BJ (cell line): Measurements from ENCODE around the gene MROH8. TPM values are rescaled to one million over a fixed set of nuclear protein-coding genes. Genes with fewer than 3 reads are reported as not detected.

Experiments
- CTCF ChIA-PET: fragments of 350-600 bp; formaldehyde crosslinking; extraction: SDS; loops from one replicate; lab custom pipeline; 2021; ENCODE audit warnings: antibody characterized with exemption, inconsistent platforms; lab: Yijun Ruan, JAX
- POLR2A ChIA-PET: fragments of 300-600 bp; sonication (Branson Sonifier 250); formaldehyde crosslinking; extraction: SDS; loops from one replicate; lab custom pipeline; 2021; ENCODE audit warnings: antibody characterized with exemption; lab: Charles Lee
- DNase-seq: peaks from one replicate; pipeline ENCODE4 v3.0.0-alpha.2; 2011; ENCODE audit warnings: low read depth
- H3K27me3 ChIP-seq: 2 replicates; pipeline ENCODE4 v1.6.0; 2011; ENCODE audit warnings: low read length; ENCODE audit not compliant: control insufficient read depth, insufficient read depth
- H3K36me3 ChIP-seq: 2 replicates; pipeline ENCODE4 v1.5.1; 2011; ENCODE audit warnings: low read length; ENCODE audit not compliant: control insufficient read depth, insufficient read depth
- H3K4me3 ChIP-seq: 2 replicates; pipeline ENCODE4 v1.5.1; 2011; ENCODE audit warnings: low read depth, mild to moderate bottlenecking, control low read depth, low read length
- polyA plus RNA-seq: library from polyadenylated mRNA; depleted of rRNA; stranded (reverse); fragments of >200 nt; gene quantifications from 2 replicates; pipeline ENCODE4 v1.2.3, GENCODE V29; 2011
- TF ChIP-seq, protein P1 (sequence below): IDR thresholded peaks from 2 replicates; pipeline ENCODE4 v1.5.1; 2011; ENCODE audit warnings: low read depth, mild to moderate bottlenecking, control low read depth, inconsistent platforms, low read length, moderate library complexity; ENCODE audit not compliant: insufficient read depth

MROH8 gene
- polyA plus RNA-seq, 1 experiment = 2.4 TPM

DNA sequence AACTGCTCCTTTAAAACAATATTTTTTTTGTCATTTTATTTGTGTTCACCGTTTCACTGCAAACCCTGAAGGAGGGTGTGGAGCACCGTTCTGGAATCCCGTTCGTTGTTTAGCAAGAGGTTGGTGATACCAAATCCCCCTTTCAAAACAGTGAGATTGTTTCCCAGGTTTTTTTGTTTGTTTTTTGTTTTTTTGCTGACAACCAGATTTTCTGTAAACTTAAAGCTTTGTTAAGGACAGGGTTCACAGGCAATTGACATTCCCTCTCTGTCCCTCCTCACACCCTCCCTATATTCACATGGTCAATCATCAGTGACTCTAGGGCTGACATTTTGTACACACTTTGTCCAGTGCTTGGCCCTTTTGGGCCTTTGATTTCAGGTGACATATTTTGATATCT is 21.0 kb upstream of the MROH8 start:
- H3K36me3 ChIP-seq = peaks cover 14% of the 10 kb centered on the region
- POLR2A ChIA-PET = no interaction called here

DNA sequence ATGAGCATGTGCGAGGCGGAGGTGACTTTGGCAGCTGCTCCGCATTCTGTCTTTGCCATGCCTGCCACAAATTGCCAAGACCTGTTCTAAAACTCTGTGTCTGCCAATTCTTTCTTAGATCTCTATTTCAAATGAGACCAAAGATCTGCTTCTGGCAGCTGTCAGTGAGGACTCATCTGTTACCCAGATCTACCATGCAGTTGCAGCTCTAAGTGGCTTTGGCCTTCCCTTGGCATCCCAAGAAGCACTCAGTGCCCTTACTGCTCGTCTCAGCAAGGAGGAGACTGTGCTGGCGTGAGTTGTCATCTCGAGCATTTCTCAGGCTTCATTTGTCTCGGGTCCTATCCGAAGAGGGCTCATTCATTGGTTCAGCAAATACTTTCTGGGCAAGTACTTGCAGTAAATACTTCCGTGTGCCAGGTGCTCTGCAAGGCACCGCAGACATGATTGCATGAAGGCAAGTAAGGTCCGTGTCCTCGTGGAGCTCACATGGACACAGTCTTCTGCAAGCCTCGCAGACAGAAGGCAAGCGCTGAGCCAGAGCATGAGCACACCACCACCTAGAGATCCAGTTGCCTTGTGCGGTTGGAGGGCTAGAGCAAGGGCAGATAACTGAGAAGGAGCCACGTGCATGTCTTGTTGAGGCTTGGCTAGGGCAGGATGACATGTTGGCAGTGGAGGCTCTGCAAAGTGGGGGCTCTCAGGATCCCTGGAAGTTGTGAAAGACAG is 19.7 kb upstream of the MROH8 start:
- Histone ChIP-seq H3K27me3 (no peaks in the 10 kb centered on the region), H3K4me3 (no peak overlapping the region), H3K36me3 (peaks cover 7% of the 10 kb centered on the region)
- ChIA-PET POLR2A (no interaction called here), CTCF (no interaction called here)
- DNase-seq = no peak
- TF ChIP-seq, protein P1, sequence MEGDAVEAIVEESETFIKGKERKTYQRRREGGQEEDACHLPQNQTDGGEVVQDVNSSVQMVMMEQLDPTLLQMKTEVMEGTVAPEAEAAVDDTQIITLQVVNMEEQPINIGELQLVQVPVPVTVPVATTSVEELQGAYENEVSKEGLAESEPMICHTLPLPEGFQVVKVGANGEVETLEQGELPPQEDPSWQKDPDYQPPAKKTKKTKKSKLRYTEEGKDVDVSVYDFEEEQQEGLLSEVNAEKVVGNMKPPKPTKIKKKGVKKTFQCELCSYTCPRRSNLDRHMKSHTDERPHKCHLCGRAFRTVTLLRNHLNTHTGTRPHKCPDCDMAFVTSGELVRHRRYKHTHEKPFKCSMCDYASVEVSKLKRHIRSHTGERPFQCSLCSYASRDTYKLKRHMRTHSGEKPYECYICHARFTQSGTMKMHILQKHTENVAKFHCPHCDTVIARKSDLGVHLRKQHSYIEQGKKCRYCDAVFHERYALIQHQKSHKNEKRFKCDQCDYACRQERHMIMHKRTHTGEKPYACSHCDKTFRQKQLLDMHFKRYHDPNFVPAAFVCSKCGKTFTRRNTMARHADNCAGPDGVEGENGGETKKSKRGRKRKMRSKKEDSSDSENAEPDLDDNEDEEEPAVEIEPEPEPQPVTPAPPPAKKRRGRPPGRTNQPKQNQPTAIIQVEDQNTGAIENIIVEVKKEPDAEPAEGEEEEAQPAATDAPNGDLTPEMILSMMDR = no peak

More for the DNA sequence above, 21.0 kb upstream of the MROH8 start:
- TF ChIP-seq, protein P1 = no peak
- Histone ChIP-seq H3K4me3 (no peak overlapping the region), H3K27me3 (no peaks in the 10 kb centered on the region)
- DNase-seq = no peak
- CTCF ChIA-PET = interaction anchor here (1.4 to 2.4 kb wide), 3 partner anchors 8 to 184 kb away, joined by 3 to 10 read pairs (median 7); no protein-coding TSS in a partner anchor

DNA sequence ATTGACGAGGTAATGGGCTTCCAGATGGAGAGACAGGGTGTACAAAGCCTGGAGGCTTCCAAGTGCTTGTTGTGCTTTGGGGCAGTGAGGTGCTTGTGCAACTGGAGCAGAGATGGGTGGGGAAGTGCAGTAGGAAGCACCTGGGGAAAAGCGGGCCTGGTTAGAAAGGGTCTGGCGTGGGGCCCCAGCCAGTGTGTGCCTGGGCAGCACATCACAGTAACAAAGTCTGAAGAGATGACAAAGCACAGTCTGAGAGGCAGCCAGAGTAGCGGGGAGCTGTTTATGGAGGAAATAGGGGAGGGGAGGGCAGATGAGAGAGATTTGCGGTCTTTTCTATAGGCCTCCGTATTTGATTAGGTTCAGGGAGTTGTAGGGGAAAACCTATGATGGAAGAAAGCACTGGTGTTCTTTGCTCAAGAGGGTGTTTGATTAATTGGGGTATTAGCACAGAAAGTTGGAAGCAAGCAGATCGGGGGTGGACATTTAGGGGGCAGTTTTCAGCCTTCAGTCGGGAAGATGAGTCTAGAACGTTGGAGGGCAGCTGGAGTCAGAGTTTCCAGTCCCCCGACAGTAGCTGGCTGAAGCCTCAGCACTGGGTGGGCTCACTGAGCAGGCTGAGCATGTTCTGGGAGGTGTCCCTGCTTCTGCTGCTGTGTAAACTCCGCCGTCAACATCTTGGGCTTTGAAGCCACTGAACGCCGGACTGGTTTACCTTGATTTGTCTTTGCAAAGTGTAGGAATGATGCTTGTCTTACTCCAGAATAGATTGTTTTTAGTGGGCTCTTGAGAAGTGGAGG is 15.5 kb upstream of the MROH8 start:
- ChIA-PET POLR2A (interaction anchor here (0.6 to 0.7 kb wide), 2 partner anchors 29 to 161 kb away, joined by 3 read pairs; no protein-coding TSS in a partner anchor), CTCF (interaction anchor here (0.7 to 4.3 kb wide), 32 partner anchors 9 to 350 kb away, joined by 3 to 33 read pairs (median 5); partner anchors contain the start of genes MROH8 and RPN2)
- H3K36me3 ChIP-seq = peaks cover 8% of the 10 kb centered on the region
- no peaks in the 10 kb centered on the region for H3K27me3 ChIP-seq
- DNase-seq = no peak
- H3K4me3 ChIP-seq = no peak overlapping the region
- TF ChIP-seq, protein P1 = no peak

DNA sequence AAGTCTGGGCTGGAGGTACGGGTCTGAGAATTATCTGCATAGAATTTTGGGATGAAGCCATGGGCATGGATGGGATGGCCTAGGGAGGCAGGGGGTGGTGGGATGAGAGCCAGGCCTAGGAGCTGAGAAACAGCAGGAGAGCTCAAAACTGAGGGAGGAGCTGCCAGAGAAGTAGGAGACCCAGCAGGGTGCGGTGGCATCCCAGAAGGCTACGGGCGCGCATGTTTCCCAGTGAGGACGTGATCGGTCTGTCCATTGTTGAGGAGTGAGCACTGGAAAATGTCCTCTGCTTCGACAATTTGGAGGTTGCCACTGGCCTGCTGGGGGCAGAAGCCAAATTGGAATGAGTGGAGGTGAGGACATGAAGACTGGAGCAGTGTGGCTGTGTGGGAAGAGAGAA is 14.5 kb upstream of the MROH8 start:
- ChIA-PET POLR2A (no interaction called here), CTCF (interaction anchor here (1.6 to 4.3 kb wide), 3 partner anchors 15 to 341 kb away, joined by 5 to 33 read pairs (median 7); partner anchors contain the start of genes MROH8 and RPN2)
- H3K36me3 ChIP-seq = peaks cover 3% of the 10 kb centered on the region; the same call in 1 of the 2 replicates
- no peaks in the 10 kb centered on the region for H3K27me3 ChIP-seq
- no peak overlapping the region for H3K4me3 ChIP-seq
- TF ChIP-seq, protein P1 = no peak
- no peak for DNase-seq

DNA sequence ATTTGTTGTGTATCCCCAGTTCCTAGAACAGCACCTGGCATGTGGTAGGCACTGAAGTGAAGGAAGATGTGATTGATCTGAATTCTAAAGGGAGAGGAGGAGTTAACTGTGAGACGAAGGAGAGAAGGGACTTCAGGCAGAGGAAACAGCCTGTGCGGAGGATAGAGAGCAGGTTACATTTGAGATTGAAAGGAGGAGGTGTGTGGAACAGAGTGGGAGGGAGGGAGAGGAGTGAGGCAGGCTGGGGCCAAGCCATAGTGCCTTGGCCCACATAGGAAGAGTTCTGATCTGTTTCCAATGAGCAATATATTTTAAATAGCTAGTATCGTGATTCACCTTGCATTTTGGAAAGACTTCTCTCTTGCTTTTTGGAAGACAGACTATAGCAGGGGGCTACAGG is 13.9 kb upstream of the MROH8 start:
- no peak overlapping the region for H3K4me3 ChIP-seq
- TF ChIP-seq, protein P1 = no peak
- no peak for DNase-seq
- POLR2A ChIA-PET = no interaction called here
- no peaks in the 10 kb centered on the region for H3K27me3 ChIP-seq
- peaks cover 3% of the 10 kb centered on the region; the same call in 1 of the 2 replicates for H3K36me3 ChIP-seq
- CTCF ChIA-PET = interaction anchor here (1.6 to 4.3 kb wide), 3 partner anchors 8 to 341 kb away, joined by 7 to 33 read pairs (median 10); partner anchors contain the start of genes MROH8 and RPN2
